Measurements from ENCODE around the gene CDC42SE2.
A peak's percentile ranks its signal among the peaks of the same experiment; 100 is the strongest.
"Not testable (repeated sequence)": the region's sequence is repeated elsewhere in the genome, so short reads cannot be mapped to it uniquely, and the experiment has no call there.

Gene CDC42SE2

DNA sequence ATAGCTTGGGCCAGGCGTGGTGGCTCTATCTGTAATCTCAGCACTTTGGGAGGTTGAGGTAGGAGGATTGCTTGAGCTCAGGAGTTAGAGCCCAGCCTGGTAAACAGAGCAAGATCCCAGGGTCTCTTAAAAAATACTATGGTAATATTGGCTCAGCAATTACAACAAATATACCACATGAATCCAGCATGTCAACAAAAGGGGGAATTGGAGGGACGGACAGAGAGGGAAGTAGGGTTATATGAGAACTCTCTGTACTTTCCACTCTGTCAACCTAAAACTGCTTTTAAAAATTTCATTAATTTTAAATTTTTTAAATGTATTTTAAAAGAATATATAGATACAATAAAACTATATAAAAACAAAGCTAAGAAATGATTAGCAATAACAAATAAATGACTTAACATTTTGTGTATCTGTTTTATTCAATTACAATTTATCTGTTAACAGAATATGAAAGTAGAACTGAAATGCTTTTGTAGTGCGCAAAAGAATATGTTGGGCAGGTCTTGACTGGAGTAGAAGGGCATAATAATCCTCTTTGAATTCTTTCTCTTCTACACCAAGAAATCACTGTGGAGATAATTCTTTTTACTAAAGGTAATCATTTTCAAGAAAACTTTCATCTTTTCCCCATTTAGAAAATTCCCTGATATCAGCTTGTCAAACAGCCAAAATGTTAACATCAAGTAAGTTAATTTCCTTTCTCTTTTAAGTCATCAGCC, 12.9 kb upstream of the CDC42SE2 start:
- no peak for DNase-seq (ENCODE audit: low read depth in 2 of 2)

DNA sequence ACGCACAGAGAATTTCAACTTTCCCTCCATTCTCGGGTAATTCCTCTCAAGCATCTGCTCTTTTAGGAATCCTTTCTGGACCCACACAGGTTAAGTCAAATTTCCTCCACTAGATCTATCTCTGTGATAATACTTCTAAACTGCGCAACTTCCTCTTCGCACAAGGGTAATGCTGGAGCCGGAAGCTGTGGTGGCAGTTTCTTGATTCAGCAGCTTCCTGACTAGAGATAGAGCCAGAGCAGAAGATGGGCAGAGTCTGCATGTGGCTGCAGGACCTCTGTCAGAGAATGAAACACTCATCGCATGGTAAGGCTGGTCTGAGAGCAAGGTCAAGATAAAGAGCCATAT, 11.1 kb upstream of the CDC42SE2 start:
- DNase-seq (ENCODE audit: low read depth in 2 of 2), result peak; percentile 51 to 58

DNA sequence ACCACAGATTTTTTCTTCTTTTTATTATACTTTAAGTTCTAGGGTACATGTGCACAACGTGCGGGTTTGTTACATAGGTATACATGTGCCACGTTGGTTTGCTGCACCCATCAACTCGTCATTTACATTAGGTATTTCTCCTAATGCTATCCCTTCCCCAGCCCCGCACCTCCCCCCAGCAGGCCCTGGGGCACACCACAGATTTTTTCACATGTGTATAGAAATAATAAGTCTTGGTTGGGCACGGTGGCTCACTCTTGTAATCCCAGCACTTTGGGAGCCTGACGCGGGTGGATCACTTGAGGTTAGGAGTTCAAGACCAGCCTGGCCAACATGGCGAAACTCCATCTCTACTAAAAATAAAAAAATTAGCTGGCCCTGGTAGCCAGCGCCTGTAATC, 9.8 kb upstream of the CDC42SE2 start:
- not testable (repeated sequence) for DNase-seq (ENCODE audit: low read depth in 2 of 2)

DNA sequence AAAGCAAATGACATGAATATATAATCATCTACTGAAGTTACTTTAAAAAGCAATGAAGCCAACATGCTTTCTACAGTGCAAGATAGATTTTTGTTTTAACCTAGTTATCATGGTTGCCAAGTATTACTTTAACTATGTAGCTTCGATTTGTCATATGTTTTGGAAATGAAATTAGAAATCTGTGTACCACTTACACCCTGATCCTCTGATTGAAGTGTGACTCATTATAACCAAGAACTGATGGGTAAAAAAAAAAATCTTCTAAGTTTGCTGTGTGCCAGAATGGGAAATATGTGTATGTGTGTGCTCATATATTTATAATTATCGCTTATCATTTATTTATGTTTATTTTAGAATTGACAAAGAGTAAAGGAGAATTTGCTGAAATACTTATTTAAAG, 9.1 kb upstream of the CDC42SE2 start:
- no peak for DNase-seq (ENCODE audit: low read depth in 2 of 2)

DNA sequence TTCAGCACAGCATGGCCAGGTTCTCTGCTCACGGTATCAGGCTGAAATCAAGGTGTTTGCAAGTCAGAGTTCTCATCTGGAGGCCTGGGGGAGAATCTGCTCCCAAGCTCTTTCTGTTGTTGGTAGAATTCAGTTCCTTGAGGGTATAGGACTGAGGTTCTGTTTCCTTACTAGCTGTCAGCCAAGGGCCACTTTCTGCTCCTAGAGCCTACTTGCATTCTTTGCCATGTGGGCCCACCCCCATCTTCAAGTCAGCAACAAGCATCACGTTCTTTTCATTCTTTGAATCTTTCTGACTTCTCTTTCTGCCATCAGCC, 7.4 kb upstream of the CDC42SE2 start:
- no peak for DNase-seq (ENCODE audit: low read depth in 2 of 2)

DNA sequence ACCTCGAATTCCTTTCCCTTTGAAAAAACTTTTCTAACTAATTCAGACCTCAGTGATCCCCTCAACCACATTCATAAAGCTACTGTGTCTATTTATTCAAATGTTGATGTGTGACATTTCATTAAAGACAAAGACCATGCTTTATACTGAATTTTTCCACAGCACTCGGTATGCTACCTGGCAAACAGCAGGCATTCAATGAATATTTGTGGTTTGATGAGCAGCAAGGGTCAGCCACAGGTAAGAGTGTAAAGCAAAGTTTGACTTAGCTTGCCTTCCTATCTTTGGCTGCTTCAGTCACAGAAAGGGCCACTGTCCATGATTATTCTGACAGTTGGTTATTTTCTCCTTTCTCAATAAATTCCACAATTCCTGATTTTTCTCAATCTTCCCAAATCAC, 5.1 kb upstream of the CDC42SE2 start:
- DNase-seq (ENCODE audit: low read depth in 2 of 2), result no peak

DNA sequence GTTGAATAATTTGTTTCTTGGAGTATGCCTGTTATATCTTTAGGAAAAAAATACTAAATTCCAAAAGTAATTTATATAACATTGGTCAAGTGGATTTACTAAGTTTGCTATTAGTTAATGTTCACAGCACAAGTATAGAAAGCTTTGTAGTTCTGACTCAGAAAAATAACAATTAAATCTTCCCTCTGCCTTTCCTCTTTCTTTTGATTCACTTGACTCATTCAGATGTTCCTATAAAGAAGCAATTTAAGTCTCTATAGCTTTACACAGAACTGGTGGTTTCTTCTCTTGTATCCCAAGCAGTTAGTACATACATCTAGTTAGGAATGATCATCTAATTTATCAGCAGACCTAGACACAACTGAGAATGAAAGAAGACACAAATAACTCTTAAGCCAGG, 4.5 kb upstream of the CDC42SE2 start:
- DNase-seq (ENCODE audit: low read depth in 2 of 2), result no peak

DNA sequence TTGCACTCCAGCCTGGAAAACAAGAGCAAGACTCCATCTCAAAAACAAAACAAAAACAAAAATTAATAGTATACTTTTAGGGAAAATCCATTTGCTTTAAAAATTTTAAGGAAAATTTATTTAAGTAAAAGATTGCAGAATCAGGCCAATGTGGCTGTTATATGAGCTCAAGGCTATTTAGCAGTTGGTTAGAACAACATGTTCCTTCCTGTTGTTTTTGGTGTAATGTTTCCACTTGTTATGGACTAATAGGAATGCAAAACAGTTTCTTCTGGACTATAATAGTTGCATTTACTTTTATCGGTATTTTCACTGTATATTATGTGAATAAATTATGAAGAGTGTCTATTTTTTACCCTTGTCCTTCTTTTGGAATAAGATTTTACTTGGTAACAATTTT, 3.0 kb upstream of the CDC42SE2 start:
- no peak for DNase-seq (ENCODE audit: low read depth in 2 of 2)

DNA sequence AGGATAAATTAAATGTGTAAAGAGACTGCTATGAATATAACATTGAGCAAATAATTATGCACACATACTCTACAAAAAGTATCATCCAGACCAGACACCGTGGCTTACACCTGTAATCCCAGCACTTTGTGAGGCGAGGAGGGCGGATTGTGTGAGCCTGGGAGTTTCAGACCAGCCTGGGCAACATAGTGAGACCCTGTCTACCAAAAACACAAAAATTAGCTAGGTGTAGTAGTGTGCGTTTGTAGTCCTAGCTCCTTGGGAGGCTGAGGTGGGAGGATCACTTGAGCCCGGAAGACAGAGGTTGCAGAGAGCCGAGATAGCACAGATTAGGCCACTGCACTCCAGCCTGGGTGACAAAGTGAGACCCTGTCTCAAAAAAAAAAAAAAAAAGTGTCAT, 2.4 kb upstream of the CDC42SE2 start:
- no peak for DNase-seq (ENCODE audit: low read depth in 2 of 2)

DNA sequence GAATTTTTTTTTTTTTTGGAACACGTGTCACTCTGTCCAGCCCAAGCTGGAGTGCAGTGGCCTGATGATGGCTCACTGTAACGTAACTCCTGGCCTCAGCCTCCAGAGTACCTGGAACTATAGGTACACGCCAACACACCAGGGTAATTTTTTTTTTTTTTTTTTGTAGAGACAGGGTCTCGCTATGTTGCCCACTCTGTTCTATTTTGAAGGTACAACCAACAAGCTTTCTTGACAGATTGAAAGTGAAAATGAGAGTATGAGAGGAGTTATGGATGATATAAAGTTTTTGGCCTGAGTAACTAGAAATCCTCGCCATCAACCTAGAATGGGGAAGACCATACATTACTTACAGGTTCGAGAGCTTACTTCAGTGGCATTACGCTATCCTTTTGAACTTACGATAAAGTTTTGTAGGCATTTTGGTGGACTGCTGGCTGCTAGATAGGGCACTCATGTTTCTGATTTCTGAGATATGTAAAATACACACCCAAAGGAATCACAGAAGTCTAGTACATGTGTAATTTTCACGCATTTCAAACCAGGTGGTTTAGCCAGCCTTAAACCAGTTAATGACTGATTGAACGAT, 806 bp upstream of the CDC42SE2 start:
- DNase-seq (ENCODE audit: low read depth in 2 of 2), result no peak

DNA sequence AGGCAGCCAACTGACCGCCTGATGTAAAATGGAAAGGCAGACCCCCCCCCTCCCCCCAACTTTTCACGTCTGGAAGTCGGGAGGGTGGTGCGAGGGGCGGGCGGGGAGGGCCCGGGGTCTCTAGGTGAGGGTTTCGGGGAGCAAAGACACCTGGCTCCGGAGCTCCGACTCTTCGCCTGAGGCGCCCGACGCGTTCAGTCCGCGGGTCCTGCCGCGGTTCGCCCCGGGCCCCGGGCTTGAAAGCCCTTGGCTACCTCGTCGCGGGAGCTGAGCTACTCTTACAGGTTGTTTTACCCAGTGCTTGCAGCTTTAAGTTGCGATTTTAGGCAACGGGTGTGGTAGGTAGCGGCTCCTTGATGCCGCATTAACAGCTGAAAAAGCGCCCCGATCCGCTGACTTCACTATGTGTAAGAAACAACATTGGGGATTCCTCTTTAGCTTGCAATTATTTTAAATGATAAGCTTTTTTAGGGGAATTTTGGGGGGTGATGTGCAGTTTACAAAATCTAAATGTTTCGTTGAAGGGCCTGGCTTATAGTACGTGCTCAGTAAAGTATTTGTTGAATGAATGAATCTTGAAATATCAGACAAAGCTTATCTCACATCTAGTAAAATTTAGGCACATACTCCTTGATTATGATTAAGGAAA, 722 bp downstream of the CDC42SE2 start:
- no peak for DNase-seq (ENCODE audit: low read depth in 2 of 2)

DNA sequence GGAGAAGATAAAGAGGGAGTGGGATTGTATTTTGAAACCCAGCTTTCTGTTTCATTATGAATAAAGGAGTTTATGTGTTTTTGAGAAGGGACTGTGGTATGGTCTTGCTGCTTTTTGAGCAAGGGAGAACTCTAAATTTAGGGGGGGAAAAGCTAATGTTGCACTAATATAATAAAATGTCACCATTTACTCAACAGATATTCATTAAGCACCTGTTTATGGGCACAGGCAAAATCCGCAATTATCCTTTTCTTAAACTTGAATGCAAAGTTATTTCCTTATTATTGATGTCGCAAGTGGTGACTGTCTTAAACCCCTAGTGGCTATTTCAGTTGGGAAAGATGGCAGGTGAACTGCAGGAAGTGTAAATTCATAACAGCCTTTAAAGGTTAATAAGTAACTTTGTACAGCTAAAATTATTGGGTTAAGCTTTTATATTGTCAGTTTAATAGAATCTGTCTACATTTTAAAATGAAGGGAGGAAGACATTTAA, 1.5 kb downstream of the CDC42SE2 start:
- no peak for DNase-seq (ENCODE audit: low read depth in 2 of 2)

DNA sequence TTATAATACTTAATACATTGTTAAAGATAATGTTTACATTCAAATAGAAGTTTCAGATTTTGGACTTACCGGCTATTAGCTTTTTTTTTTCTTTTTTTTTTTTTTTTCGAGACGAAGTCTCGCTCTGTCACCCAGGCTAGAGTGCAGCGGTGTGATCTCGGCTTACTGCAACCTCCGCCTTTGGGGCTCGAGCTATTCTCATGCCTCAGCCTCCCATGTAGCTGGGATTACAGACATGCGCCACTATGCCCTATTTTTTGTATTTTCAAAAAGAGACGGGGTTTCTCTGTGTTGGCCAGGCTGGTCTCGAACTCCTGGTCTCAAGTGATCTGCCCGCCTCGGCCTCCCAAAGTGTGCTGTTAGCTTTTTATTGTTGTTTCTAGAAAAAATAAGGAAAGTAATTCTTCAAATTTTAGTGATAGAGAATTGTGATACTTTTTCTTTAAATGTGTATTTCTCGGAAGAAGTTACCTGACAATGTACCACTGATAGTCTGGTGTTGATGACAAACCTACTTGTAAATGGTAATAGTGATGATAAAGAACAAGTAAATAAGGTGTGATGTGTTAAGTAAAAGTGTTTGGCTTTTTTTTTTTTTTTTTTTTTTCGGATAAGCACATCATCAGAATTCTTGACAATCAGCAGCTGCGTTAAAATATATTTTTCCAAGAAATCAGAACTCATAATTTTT, 2.7 kb downstream of the CDC42SE2 start:
- DNase-seq (ENCODE audit: low read depth in 2 of 2), result no peak

DNA sequence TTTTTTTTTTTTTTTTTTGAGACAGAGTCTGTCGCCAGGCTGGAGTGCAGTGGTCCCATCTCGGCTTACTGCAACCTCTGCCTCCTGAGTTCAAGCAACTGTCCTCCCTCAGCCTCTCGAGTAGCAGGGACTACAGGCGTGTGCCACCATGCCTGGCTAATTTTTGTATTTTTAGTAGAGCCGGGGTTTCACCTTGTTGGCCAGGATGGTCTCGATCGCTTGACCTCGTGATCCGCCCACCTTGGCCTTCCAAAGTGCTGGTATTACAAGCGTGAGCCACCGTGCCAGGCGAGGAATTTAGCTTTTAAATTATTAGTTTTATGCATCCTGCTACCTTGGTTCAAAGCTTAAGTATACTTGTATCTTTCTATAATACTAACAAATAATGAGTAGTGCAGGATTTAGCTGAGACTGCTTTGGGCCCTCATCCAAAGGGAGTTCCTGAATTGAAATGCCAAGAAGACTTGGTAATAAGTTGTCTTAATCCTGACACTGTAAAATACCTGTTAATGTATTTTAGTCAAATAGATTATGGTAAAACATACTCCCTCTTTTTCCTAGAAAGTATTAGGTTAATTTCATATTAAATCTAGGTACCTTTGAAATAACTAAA, 5.0 kb downstream of the CDC42SE2 start:
- DNase-seq (ENCODE audit: low read depth in 2 of 2), result no peak

DNA sequence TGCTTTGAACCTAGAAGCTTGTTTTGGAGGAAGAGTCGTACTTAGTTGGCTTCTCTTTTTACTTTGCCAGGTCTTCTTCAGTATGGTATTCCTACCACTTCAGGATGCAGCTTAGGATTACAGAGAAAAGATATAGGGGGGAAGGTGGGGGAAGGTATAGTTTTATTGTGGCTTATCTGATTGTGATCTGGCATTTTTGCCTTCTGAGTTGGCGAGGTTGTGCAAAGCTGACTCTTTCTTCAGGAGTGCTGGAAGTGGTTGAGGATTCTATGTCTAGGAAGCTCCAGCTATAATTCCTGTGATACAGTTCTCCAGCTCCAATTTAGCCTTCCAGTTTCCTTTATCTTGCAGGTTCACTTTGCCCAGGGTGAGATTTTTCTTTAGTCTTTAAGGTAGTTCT, 7.0 kb downstream of the CDC42SE2 start:
- DNase-seq (ENCODE audit: low read depth in 2 of 2), result no peak

DNA sequence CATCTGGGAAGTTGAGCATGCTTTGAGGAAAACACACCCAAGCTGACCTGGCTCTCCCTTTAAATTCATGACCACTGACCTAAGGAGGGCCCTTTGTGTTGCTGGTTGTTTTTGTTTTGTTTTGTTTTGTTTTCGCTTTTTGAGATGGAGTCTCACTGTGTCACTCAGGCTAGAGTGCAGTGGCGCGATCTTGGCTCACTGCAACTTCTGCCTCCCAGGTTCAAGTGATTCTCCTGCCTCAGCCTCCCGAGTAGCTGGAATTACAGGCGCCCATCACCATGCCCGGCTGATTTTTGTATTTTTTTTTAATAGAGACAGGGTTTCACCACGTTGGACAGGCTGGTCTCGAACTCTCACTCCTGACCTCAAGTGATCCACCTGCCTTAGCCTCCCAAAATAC, 8.0 kb downstream of the CDC42SE2 start:
- not testable (repeated sequence) for DNase-seq (ENCODE audit: low read depth in 2 of 2)

DNA sequence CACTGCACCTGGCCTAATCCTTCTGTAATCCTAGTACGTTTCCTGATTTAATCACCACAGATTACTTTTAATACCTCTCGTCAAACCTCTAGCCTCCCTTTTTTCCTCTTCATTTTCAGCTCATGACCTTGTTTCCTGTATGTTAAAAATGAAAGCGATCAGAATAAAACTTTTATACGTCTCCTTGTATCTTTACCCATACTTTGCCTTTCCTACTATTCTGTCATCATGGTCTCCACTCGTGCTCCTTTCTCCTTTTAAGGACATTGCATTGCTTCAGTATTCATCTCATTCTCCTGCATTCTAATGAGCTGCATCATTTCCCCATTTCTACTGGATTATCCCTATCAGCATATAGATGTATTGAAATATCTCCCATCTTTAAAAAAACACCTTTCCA, 8.5 kb downstream of the CDC42SE2 start:
- DNase-seq (ENCODE audit: low read depth in 2 of 2), result no peak

DNA sequence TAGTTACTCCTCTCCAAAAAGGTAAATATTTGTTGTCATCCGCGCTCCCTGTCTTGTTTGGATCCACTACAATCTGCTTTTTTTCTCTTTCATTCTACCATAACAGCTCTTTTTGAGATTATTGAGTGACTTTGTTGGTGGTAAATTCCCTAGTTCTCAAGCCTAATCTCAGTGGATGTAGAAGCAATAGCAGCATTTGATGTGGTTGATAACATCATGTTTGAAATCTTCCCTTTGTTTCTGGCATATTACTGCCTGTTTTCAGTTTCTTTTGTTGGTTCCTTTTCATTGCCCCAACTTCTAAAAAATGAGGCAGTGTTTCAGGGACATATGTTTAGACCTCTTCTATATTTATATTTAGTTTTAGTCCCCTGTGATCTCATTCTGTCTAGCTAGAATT, 8.9 kb downstream of the CDC42SE2 start:
- no peak for DNase-seq (ENCODE audit: low read depth in 2 of 2)

DNA sequence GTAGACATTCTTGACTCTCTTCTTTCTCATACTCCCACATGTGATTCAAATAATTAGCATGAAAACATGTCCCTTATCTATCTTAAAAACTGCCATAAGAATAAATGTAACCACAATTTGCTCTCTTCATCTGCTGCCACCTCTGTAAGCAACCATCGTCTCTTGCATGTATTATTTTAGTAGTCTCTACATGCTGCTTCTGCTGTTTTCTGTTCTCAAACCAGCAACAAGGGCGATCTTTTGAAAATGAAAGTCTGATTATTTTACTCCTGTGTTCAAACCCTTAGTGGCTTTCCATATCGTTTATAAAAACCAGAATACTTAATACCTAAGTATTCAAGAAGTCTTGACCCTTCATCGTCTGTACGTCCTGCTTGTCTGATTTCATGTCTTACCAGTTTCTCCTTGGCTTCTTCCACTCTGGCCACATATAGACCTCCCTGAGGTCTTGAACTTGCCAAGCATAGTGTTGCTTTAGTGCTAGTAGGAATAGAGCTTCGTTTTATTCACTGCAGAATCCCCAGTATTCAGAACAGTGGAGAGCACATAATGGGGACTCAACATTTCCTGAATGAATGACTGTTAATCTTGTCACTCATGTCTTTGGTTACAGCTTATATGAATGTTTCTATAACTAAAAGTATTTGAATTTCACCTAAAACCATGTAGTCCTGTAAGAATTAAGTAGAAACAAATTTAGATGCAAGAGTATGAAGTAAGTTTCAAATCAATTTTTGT, 10.6 kb downstream of the CDC42SE2 start:
- no peak for DNase-seq (ENCODE audit: low read depth in 2 of 2)

DNA sequence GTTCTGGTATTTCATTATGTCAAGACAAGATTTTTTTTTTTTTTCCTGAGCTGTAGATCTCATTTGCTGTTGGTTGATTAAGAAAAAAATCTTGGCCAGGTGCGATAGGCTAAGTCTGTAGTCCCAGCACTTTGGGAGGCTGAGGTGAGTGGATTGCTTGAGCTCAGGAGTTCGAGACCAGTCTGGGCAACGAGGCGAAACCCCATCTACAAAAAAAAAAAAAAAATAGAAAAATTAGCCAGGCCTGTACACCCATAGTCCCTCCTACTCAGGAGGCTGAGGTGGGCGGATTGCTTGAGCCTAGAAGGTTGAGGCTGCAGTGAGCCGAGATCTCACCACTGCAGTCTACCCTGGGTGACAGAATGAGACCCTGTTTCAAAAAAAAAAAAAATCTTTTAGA, 12.2 kb downstream of the CDC42SE2 start:
- DNase-seq (ENCODE audit: low read depth in 2 of 2), result no peak

DNA sequence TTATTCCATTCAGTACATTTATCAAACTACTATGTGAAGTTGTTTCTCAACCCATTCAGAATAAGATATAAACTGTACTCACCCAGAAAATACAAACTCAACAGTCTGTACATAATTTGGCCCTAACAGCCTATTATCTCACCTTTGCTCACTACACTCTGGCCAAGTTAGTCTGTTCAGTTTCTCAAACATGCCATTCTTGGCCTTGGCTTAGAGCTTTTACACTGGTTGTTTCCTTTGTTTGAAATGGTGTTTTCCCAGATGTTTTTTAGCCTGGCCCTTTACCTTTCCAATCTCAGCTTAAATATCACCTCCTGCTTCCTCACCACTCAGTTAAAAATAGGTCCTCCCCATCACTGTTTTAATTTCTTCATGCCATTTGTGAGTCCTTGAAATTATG, 13.6 kb downstream of the CDC42SE2 start:
- no peak for DNase-seq (ENCODE audit: low read depth in 2 of 2)
